Fibroblast of lung (primary cell): ENCODE results near the gene MBNL1.

Source experiments
- EZH2 ChIP-seq: IDR thresholded peaks from 2 replicates; pipeline ENCODE4 v1.5.1; 2012; ENCODE audit warnings: low read length, control low read depth, mild to moderate bottlenecking; ENCODE audit errors: missing control alignments
- TF ChIP-seq, protein P1 (sequence below), 2 donors: IDR thresholded peaks in 1 of 2; conservative IDR thresholded peaks in 1 of 2; 1 replicate in 1 of 2; 2 replicates in 1 of 2; pipeline ENCODE4 v1.5.1; 2011 to 2012; ENCODE audit warnings: low read length in 2 of 2, control low read depth in 1 of 2, inconsistent platforms in 1 of 2, low read depth in 1 of 2, mild to moderate bottlenecking in 1 of 2

DNA sequence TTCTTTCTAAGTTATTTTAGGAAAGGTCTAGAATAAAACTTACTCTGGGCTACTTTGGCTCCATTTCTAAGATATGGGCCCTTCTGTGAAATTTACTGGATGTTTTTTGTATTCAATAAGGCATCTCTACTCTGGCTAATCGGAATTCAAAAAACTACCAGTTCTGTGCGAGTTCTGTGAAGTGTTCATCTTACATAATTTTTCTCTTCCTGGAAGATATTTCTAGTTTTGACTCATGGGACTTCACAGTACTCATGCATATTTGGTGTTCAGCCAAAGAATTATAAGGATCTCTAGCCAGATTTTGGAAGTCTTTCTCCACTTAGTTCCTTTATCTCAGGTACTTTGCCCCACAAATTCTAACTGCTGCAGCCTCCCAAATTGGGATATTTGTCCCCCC is 46.4 kb upstream of the MBNL1 start:
- TF ChIP-seq, protein P1, sequence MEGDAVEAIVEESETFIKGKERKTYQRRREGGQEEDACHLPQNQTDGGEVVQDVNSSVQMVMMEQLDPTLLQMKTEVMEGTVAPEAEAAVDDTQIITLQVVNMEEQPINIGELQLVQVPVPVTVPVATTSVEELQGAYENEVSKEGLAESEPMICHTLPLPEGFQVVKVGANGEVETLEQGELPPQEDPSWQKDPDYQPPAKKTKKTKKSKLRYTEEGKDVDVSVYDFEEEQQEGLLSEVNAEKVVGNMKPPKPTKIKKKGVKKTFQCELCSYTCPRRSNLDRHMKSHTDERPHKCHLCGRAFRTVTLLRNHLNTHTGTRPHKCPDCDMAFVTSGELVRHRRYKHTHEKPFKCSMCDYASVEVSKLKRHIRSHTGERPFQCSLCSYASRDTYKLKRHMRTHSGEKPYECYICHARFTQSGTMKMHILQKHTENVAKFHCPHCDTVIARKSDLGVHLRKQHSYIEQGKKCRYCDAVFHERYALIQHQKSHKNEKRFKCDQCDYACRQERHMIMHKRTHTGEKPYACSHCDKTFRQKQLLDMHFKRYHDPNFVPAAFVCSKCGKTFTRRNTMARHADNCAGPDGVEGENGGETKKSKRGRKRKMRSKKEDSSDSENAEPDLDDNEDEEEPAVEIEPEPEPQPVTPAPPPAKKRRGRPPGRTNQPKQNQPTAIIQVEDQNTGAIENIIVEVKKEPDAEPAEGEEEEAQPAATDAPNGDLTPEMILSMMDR (conservative IDR thresholded peaks at IDR 0.05 in 1 of 2, IDR thresholded peaks at IDR 0.05 in 1 of 2; ENCODE audit: low read depth in 1 of 2, low read length in 2 of 2): no peak
- TF ChIP-seq EZH2: no peak
